Cerebellar nuclear complex (tissue), 1 donor: ENCODE results near the gene RGL4.
"Not testable (repeated sequence)": the region's sequence is repeated elsewhere in the genome, so short reads cannot be mapped to it uniquely, and the experiment has no call there.

Source experiments
- DNase-seq, 2 experiments: peaks; one replicate each; lab custom pipeline; 2025; lab: John Stamatoyannopoulos, UW

The RGL4 gene

GRCh38 chr22:23690713-23691112 lies at the start of gene RGL4:
Gene RGL4 (plus strand): TSS chr22:23691013. CDS start chr22:23692031, 1,018 bp downstream.
- DNase-seq: no peak

GRCh38 chr22:23646526-23646925 lies 44.3 kb upstream of the RGL4 start:
- not testable (repeated sequence) for DNase-seq

- DNase-seq: no peak
These were observed 41.7 kb upstream of the RGL4 start for GRCh38 chr22:23649071-23649501.

GRCh38 chr22:23651676-23652075 lies 39.1 kb upstream of the RGL4 start:
- DNase-seq: no peak

- DNase-seq: no peak
These were observed 38.5 kb upstream of the RGL4 start for GRCh38 chr22:23652286-23652685.

GRCh38 chr22:23652711-23653110 lies 38.1 kb upstream of the RGL4 start:
- no peak for DNase-seq

- no peak for DNase-seq
These were observed 34.8 kb upstream of the RGL4 start for GRCh38 chr22:23655891-23656475.

GRCh38 chr22:23657727-23658126 lies 33.1 kb upstream of the RGL4 start:
- DNase-seq: no peak

GRCh38 chr22:23660381-23660780 lies 30.4 kb upstream of the RGL4 start:
- DNase-seq: not testable (repeated sequence)

- DNase-seq: no peak
These were observed 20.2 kb upstream of the RGL4 start for GRCh38 chr22:23670378-23671295.

- DNase-seq: not testable (repeated sequence)
These were observed 19.4 kb upstream of the RGL4 start for GRCh38 chr22:23671387-23671786.

- not testable (repeated sequence) for DNase-seq
These were observed 18.3 kb upstream of the RGL4 start for GRCh38 chr22:23672307-23673049.

GRCh38 chr22:23673050-23673620 lies 17.7 kb upstream of the RGL4 start:
- DNase-seq: no peak

GRCh38 chr22:23673826-23674690 lies 16.8 kb upstream of the RGL4 start:
- DNase-seq: no peak

GRCh38 chr22:23674886-23675501 lies 15.8 kb upstream of the RGL4 start:
- DNase-seq: not testable (repeated sequence)

- DNase-seq: no peak
These were observed 15.1 kb upstream of the RGL4 start for GRCh38 chr22:23675502-23676415.

- not testable (repeated sequence) for DNase-seq
These were observed 13.7 kb upstream of the RGL4 start for GRCh38 chr22:23676841-23677700.

- peak in 1 of 2 experiments; percentile 50 for DNase-seq
These were observed 13.2 kb upstream of the RGL4 start for GRCh38 chr22:23677701-23677995.

- no peak for DNase-seq
These were observed 12.7 kb upstream of the RGL4 start for GRCh38 chr22:23678133-23678532.
